Amniotic epithelial cell (primary cell): ENCODE measurements around the gene C1QTNF12.
"Not testable (repeated sequence)": the region's sequence is repeated elsewhere in the genome, so short reads cannot be mapped to it uniquely, and the experiment has no call there.

Experiments
- DNase-seq: peaks from one replicate; pipeline ENCODE4 v3.0.0-alpha.2; 2010; ENCODE audit warnings: low read depth

C1QTNF12 gene

DNA sequence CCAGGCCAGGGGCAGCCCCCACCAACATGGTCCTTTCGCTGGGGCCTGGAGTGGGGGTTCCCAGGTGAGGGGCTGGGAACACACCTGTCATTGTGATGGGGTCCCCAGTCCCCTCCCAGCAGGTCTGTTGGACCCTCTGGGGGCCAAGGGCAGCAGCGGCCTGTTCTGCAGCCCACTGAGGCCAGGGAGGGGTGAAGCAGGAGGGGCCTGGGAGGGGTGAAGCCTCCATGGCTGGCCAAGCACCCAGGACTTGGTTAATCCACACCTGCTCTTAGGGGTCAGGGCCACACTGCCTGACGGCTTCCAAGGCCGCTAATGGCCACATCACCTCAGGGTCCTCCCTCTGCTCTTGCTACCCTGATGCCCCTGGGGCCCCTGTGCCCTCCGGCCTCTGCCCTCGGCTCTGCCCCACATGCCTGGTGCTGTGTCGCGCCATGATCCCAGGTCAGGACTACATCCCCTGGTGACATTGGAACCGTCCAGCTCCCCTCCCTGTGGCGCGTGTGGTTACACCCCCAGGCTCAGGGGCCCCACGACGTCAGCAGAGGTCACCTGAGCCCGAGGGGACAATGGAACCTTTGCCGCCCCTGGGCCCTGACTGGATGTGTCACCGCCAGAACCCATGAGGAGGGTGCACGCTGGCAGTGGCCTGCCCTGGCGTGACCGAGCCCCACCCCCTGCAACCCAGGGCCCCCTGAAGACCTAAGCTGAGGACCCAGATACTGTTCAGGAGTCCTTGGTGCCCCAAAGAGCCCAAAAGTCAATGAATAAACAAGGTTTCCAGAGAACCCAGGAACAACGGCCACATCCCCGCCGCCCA lies 47.2 kb downstream of the C1QTNF12 start:
- no peak for DNase-seq

- DNase-seq: no peak
Measured at GRCh38 chr1:1198423-1199140, 47.9 kb downstream of the C1QTNF12 start.

GRCh38 chr1:1197551-1198422 lies 48.7 kb downstream of the C1QTNF12 start:
- DNase-seq: no peak

- no peak for DNase-seq
Measured at GRCh38 chr1:1197188-1197500, 49.4 kb downstream of the C1QTNF12 start.

DNA sequence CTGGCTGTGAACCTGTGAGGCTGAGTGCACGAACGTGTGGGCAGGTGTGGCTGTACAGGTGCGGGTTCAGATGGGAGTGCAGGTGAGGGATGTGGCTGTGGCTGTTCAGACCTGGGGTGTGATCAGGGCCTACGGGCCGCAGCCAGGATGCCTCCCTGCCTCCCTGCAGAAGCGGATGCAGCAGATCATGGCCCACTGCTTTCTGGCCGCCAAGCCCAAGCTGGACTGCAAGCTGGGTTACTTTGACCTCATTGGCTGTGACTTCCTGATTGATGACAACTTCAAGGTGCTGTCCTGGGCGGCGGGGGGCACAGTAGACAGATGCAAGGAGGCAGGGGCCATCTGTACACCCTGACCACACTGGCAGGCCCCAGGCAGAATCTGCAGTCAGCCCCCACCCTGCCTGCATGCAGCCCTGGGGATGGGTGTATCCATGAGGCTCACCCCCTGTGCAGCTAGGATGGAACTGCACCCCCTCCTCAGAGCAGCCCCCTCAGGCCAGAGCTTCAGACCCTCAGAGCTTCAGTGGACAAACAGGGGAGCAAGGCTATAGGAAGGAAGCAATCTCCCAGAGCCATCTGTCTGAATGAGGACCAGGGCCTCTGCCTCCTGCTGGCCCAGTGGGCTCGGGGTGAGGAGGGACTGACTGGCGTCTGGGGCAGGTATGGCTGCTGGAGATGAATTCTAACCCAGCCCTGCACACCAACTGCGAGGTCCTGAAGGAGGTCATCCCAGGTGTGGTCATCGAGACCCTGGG lies 49.9 kb downstream of the C1QTNF12 start:
- no peak for DNase-seq

DNA sequence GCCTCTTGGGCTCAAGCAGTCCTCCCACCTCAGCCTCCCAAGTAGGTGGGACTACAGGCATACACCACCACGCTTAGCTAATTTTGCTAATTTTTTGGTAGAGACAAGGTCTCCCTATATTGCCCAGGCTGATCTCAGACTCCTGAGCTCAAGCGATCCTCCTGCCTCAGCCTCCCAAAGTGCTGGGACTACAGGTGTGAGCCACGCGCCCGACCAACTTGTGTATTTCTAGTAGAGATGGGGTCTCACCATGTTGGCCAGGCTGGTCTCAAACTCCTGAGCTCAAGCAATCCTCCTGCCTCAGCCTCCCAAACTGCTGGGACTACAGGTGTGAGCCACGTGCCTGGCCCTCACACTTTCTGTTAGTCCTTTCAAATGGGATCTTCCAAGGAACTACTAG lies 50.8 kb downstream of the C1QTNF12 start:
- DNase-seq: not testable (repeated sequence)

- DNase-seq: peak; percentile 30
Measured at GRCh38 chr1:1194723-1195122, 51.8 kb downstream of the C1QTNF12 start.
